NCI-H345 (cell line): ENCODE results near the gene ATP11A.

Experiments
- DNase-seq: peaks from one replicate; lab custom pipeline; 2025; lab: John Stamatoyannopoulos, UW

ATP11A gene

DNA sequence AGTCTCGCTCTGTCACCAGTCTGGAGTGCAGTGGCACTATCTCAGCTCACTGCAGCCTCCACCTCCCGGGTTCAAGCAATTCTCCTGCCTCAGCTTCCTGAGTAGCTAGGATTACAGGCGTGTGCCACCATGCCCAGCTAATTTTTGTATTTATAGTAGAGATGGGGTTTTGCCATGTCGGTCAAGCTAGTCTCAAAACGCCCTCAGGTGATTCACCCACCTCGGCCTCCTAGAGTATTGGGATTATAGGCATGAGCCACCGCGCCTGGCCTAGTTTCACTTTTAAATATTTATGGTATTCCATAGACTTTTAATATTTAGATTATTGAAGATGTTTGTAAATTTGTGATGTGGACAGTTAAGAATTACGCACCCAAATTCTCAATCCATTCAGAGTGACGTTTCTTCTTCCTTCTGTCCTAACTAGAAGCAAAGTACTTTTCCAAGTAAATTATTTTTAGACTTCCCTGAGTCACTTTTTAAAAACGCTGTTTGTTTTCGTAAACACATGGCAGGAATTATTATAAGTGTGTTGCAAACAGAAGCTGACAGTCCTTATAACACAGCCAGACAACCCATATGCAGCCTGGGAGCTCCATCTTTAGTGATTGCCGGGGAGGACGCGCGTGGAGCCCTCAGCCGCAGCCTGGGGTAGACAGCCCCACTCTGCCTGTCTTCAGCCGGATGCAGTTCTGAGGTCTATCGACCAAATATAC, 131.7 kb downstream of the ATP11A start:
- DNase-seq: no peak

DNA sequence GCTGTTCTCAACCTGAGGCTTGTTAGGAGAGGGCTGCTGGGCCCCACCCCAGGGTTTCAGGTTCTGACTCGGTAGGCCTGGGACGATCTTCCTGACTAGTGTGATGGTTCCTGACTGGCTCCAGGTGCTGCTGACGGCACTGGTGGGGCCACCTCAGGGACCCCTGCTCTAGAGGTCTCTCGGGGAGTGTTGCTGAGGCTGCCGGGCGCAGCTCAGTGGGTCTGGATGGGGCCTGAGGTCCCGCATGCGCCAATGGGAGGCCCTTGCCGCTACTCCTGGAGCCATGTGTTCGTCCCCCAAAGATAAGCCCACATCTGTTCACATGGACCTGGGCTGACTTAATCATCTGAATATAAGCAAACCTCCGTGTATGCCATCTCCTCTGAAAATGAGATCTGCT, 133.0 kb downstream of the ATP11A start:
- no peak for DNase-seq

- DNase-seq: no peak
These were observed 134.6 kb downstream of the ATP11A start for GRCh38 chr13:112824429-112824828.

GRCh38 chr13:112825071-112825470, 135.2 kb downstream of the ATP11A start:
- no peak for DNase-seq

DNA sequence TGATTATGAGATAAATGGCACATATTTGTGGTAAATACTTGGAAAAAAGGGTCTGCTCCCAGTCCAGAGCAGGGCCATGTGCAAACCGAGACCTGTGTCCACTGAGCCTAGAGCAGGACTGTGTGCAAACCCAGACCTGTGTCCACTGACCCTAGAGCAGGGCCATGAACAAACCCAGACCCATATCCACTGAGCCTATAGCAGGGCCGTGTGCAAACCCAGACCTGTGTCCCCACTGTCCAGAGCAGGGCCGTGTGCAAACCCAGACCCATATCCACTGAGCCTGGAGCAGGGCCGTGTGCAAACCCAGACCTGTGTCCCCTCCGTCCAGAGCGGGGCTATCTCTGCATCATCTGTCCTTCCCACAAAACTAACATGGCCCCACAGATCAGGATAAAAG, 136.0 kb downstream of the ATP11A start:
- no peak for DNase-seq

- no peak for DNase-seq
These were observed 136.7 kb downstream of the ATP11A start for GRCh38 chr13:112826565-112826964.

GRCh38 chr13:112828082-112828699, 138.4 kb downstream of the ATP11A start:
- no peak for DNase-seq

- no peak for DNase-seq
These were observed 138.9 kb downstream of the ATP11A start for GRCh38 chr13:112828756-112829155.

- DNase-seq: no peak
These were observed 141.4 kb downstream of the ATP11A start for GRCh38 chr13:112831196-112831595.

DNA sequence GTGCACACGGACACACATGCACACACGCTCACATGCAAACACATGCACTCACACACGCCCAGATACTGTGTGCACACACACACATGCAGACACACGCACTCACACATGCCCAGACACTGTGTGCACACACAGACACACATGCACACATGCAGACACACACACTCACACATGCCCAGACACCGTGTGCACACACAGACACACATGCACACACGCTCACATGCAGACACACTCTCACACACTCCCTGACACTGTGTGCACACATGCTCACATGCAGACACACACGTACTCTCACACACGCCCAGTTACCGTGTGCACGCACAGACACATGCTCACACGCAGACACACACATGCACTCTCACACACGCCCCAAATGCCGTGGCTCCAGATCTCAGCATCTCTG, 142.0 kb downstream of the ATP11A start:
- DNase-seq: no peak

DNA sequence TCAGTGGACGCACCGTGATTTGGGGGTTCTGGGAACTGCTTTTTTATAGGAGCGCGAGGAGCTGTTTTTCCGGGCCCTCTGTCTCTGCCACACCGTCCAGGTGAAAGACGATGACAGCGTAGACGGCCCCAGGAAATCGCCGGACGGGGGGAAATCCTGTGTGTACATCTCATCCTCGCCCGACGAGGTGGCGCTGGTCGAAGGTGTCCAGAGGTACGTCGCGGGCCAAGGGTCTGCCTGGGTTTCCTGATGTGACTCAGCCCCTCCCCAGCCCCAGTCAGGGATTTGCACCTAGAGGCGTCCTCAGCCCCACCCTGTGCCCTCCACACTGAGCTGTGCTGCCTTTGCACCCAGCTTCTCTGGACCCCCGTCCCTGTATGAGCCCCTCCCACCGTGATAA, 143.0 kb downstream of the ATP11A start:
- no peak for DNase-seq

DNA sequence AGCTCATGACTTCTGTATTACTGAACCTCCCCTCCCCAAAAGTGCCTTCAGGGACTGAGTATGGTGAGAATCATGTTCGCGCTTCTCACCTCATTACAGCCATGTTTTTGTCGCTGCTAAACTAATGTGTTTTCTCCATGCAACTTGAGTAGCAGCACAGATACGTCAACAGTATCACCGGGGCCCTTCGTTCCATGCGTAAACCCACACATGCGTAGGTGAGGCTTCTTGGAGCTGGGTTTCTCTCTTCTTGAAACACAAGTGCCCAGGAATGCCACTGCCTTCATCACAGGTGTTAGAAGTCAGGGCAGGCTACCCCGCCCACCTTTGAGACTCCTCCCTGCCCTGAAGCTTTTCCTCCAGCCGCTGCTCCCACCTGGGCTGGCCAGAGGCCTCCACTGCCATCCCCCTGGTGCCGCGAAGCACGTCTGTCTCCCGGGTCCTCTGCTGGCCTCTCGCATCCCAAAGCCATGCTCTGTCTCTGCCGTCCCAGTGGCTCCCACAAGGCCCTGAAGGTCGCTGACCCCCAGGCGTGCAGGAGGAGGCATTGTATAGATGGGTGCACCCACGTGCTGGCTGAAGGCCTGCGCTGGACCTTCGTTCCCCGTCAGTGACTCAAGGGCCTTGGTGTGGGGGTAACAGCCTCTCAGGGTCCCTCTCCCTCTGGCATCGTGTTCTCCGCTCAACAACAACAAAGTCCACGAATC, 143.9 kb downstream of the ATP11A start:
- DNase-seq: no peak

GRCh38 chr13:112835344-112835743, 145.5 kb downstream of the ATP11A start:
- DNase-seq: no peak

DNA sequence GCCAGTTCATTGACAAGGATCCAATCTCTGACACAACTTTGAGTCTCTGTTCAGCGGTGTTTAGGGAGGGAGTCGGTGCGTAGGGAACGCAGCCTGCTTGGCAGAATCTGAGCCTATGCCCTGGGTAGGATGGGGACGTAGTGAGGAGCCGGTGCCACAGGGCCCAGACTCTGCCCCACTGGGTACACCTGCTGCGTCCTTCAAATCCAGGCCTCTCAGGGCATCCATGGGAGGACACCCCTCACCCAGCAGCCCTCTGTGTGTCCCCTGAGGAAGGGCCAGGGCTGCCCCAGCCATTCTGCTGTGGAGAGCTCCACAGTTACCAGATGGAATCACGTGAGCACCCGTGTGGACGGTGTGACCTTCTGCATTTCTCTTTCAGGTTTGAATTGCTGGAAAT, 146.0 kb downstream of the ATP11A start:
- no peak for DNase-seq

- no peak for DNase-seq
These were observed 147.1 kb downstream of the ATP11A start for GRCh38 chr13:112836940-112837339.

- DNase-seq: no peak
These were observed 147.7 kb downstream of the ATP11A start for GRCh38 chr13:112837371-112838037.

DNA sequence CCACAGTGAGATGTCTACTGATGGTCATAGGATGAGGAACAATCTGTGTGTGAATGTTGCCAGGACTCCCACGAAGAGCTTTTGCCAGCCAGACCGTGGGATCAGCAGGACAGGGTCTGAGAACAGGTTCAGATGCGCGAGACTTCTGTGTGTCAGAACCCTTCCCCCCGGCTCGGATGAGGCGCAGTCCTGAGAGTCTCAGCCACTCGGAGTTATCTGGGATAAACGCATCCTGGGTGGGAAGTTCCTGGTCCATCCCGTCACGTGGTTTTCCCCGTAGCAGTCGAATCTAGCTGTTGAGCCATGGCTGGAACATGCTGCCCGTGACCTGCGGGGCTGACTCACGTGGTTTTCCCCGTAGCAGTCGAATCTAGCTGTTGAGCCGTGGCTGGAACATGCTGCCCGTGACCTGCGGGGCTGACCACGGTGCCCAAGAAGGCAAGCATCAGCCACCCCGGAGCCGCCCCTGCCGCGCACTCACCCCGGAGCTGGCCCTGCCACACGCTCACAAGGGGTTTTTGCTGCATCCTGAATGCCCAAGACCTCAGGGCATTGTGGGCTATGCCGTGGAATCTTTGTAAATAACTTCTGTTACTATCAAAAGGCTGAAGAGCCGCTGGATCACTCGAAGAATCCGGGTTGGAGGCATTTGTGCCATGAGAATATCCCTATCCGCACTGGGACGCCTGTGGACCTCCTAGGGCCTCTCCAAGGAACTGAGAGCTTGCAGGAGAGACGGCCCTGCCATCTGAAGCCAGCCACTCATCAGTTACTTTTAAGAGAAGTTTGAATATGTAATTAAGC, 148.4 kb downstream of the ATP11A start:
- no peak for DNase-seq

DNA sequence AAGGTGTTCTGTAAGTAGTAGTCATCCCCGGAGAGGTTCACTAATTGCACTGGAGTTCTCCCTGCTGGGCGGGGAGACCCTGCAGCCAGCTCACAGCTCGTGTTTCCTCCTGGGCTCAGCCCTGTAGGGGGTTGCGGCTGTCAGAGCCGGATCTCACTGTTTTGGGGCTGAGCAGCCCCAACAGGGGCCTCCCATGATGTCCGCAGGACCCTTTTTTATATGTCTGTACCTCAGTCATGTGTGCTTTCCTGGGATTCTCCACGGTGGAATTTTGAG, 148.9 kb downstream of the ATP11A start:
- DNase-seq: no peak

- no peak for DNase-seq
These were observed 149.7 kb downstream of the ATP11A start for GRCh38 chr13:112839356-112840105.

DNA sequence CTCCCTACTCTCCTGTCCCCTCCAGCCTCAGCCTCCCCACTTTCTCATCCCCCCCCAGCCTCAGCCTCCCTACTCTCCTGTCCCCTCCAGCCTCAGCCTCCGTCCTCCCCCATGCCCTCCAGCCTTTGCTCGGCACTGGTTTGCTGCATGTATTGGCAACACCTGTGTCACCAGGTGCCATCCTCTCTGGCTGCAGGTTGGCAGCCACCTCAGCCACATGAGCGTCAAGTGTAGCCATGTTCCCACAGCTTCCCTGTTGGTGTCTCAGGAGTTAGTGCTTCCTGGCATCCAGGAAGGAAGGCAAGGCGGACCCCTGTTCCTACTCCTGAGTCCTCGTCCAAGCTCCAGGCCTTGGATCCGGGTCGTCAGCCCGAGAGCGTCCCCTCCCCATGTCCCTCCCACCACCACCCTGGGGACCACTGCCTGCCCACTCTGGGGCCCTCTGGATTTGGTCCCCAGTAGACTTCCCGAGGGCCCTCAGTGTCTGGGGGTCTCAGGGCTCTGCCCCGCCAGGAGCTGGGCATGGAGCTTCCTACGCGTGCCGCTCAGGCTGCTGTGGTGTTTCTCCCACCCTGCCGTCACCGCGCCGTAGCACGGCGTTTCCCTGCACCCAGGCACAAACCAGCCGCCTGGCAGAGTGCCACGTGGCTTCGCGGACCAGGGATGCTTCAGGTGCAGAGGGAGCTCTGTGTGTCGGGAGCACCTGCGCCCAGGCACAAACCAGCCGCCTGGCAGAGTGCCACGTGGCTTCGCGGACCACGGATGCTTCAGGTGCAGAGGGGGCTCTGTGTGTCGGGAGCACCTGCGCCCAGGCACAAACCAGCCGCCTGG, 150.8 kb downstream of the ATP11A start:
- no peak for DNase-seq
